GM19452 (cell line): Measurements from ENCODE around the gene EDDM13.
A peak's percentile ranks its signal among the peaks of the same experiment; 100 is the strongest.
"Not testable (repeated sequence)": the region's sequence is repeated elsewhere in the genome, so short reads cannot be mapped to it uniquely, and the experiment has no call there.

ENCODE experiments used
- ATAC-seq: cut with Tn5 transposase; IDR thresholded peaks from one replicate; pipeline ENCODE4 v1.9.1; 2021; ENCODE audit not compliant: unreplicated experiment

The EDDM13 gene

DNA sequence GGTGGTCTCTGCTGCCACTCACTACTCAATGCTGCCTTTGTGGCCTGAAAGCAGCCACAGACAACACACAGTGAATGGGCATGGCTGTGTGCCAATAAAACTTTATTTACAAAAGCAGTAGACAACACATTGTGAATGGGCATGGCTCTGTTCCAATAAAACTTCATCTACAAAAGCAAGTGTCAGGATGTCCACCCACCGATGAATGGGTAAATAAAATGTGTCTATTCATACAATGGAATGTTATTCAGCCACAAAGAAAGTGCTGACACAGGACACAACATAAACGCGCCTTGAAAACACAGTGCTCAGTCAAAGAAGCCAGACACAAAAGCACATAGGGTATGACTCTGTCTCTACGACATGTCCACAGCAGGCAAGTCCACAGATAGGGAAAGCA lies 22.0 kb downstream of the EDDM13 start:
- ATAC-seq: no peak

DNA sequence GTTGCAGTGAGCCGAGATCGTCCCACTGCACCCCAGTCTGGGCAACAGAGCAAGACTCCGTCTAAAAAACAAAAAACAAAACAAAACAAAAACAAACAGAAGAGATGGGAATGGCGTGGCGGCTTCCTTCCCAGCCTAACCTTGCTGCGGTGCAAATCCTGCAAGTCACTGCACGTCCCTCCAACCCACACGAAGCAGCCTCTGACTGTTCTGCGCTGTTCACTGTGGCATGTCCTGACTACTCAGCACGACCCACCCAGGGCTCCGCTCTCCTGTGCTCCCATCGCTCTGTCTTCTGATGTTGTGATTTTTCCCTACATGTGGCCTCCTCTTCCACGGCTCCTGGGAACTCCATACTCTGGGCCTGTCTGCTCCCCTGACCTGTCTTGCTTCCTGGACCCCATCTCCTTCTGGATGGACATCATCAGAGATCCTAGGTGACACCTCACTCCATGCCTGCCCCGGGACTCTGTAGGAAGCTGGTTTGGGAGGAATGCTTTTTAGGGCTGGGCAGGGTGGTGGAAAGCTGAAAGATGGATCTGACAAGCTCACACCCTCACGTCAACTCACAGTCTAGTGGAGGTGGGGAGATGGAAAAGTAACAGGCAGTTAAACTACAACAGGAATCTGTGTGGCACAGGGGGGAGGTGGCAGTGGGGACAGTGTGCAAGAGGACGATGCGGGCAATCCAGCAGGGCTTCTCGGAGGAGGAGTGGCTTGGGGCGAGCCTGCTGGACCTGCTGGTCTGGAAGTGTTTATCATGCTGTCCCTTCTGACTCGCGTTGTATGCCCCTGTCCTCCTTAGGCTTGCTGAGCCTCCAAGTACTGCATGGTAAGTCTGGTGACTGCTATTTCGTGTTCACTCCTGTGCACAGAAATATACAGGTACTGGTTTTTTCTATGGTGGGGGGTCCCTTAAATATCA lies 23.2 kb downstream of the EDDM13 start:
- ATAC-seq: no peak

DNA sequence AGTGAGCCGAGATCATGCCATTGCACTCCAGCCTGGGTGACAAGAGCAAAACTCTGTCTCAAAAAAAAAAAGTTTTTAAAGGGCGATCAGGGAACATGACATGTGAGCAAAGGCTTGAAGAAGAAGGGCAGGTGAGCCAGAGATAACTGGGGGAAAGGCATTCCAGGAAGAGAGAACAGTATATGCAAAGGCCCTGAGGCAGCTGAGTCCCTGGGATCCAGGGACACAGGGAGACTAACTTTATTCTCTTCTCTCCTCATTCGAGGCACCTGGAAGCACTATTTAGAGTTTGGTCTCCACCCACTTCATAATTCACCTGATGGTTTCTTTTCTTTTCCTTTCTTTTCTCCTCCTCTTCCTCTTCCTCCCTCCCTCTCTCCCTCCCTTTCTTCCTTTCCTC lies 24.5 kb downstream of the EDDM13 start:
- no peak for ATAC-seq

DNA sequence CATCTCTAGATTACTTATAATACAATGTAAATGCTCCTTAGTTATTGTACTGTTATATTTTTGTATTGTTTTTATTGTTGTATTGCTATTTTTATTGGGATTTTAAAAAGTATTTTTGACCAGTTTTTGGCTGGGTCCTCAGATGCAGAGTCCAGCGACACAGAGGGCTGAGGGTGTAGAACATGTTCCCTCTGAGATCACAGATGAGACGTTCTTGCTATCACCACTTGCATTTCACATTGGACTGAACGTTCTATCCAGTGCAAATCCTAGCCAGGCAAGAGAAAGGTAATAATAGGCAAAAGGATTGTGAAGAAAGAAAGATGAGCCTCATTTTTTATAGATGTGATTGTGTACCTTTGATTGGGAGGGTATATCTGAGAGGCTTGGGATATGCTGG lies 27.1 kb downstream of the EDDM13 start:
- no peak for ATAC-seq

GRCh38 chr19:56301155-56301554 lies 28.6 kb downstream of the EDDM13 start:
- ATAC-seq: no peak

- no peak for ATAC-seq
These were observed 29.5 kb downstream of the EDDM13 start for GRCh38 chr19:56301886-56302620.

DNA sequence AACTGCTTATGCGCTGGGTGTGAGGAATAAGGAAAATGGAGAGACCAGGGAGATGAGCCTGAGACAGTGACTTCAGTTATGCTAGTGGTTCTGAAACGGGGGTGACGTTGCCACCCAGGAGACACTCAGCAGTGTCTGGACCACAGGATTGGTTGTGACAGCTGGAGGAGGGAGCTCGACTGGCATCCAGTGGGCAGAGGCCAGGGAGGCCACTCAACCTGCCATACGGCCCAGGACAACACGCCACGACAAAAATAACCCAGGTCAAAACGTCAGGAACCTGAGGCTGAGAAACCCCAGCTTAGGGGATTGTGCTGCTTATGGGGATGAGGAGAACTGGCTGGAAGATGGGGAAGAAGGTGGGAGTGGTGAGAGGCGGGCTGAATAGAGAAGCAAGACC lies 31.7 kb downstream of the EDDM13 start:
- no peak for ATAC-seq

- ATAC-seq: no peak
These were observed 33.5 kb downstream of the EDDM13 start for GRCh38 chr19:56306016-56306415.

GRCh38 chr19:56307062-56307461 lies 34.5 kb downstream of the EDDM13 start:
- ATAC-seq: not testable (repeated sequence)

DNA sequence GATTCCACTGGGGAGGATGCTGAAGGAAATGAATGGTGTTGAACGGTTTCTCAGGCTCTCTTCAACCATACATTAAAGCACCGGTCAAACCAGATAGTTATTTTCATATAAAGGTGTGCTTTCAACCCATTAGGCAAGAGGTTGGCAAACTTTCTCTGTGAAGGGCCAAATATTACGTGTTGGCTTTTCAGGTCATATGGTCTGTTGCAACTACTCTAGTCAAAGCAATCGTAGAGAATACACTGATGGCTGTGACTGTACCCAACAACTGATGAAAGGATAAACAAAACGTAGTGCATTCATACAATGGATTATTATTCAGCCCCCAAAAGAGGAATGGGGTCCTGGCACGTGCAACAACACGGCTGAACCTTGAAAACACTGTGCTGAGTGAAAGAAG lies 36.2 kb downstream of the EDDM13 start:
- ATAC-seq: no peak

DNA sequence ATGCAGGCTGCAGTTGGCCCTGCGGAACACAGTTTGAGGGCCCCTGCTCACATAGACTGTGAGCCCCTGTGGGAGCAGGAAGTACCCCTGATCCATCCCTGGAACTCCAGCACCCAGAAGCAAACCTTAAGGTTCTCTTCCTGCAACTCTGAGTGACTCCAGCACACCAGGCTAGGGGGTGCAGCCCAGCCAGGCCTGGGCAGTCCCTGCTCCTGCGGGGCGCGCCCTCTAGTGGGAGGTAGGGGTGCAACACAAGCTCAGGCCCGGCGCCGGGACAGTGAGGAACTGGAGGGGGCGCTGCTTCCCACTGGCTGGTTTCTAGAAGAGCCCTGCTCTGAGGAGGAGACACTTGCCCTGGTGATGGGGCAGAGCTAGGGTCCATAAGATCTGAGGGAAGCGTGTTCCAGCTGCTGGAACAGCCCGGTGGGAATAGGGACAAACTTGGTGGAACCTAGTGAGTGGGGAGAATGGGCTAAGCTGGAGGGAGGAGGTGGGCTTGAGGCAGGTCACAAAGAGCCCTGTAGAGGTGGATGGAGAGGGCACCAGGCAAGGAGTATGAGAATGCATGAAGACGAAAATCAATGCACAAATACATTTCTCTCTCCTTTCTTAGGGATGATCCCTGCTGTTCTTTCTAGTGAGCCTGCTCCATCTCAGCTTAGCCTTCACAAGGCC lies 37.1 kb downstream of the EDDM13 start:
- ATAC-seq: no peak

DNA sequence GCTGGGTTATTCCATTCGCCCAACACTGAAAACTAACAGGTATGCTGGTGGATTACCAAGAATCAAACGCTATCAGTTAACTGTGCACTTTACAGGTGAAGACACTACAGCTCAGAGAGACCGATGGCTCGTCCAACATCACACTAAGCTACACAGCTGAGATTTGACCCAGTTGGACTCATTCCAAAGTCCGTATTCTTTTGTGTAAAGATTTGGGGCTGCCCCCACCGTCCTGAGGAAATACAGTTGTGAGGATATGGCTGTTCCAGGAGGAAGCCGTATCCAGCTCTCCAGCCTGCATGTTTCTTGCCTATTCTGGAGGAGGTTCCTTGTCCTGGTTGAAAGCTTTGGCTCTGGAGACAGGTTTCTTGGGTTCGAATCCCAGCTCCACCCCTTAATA lies 37.9 kb downstream of the EDDM13 start:
- ATAC-seq: no peak

GRCh38 chr19:56312342-56312741 lies 39.8 kb downstream of the EDDM13 start:
- no peak for ATAC-seq

DNA sequence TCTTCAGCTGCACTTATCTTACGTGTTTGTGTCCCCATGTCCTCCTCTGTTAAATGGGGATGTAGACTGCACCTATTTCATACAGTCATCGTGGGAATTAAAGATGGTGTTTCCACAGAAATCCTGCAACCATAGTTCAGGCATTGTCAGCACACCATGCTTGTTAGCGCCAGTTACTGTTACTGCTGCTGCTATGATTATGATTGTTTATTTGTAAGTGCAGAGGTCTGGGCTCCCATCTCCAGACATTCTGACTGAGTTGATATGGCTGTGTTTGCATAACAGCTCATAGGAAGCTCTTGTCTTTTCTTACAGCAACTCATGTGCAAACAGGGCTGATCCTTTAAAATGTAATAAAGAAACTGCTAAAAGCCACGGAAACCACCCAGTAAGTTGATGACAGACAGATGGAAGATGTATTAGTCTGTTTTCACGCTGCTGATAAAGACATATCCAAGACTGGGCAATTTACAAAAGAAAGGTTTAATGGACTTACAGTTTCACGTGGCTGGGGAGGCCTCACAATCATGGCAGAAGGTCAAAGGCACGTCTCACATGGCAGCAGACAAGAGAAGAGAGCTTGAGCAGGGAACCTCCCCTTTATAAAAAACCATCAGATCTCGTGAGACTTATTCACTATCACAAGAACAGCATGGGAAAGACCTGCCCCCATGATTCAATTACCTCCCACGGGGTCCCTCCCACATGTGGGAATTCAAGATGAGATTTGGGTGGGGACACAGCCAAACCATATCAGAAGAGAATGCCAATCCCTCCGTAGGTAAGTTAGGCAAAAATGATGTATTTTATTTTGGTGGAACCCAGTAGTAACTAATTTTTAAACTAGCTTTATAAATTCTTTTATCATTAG lies 40.5 kb downstream of the EDDM13 start:
- no peak for ATAC-seq

DNA sequence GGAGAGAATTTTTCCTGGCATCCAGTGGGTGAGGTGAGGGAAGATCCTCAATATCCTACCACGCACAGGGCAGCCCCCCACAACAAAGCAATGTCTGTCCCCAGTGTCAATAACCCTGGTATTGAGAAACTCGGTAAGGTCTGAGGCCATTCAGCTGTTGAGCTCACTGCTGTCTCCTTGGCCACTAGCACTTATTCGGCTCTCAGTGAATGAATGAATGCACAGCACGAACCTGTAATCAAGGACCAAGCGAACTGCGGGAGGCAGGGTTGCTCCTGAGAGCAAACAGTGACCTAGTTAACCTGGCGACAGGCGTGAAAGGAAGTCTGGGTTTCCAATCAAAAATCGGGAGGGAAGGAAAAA lies 41.5 kb downstream of the EDDM13 start:
- no peak for ATAC-seq

- peak; percentile 80 for ATAC-seq
These were observed 42.0 kb downstream of the EDDM13 start, which contains the start of gene ZSCAN5A for GRCh38 chr19:56314381-56315076. TSS of gene ZSCAN5A (minus strand) at chr19:56314839. CDS start at chr19:56225046, 89,793 bp downstream.

- peak; percentile 78 for ATAC-seq
These were observed 42.7 kb downstream of the EDDM13 start for GRCh38 chr19:56315077-56315828.

DNA sequence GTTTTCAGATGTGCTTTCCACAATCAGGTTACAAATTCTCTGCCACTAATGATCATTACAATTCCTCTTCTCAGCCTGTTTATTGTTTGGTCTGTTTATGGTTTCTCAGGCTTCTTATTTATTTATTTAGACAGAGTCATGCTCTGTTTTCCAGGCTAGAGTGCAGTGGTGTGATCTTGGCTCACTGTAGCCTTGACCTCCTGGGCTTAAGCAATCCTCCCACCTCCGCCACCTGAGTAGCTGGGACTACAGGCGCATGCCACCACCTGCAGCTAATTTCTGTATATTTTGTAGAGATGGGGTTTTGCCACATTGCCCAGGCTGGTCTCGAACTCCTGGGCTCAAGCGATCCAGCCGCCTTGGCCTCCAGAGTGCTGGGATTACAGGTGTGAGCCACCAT lies 44.2 kb downstream of the EDDM13 start:
- no peak for ATAC-seq

- ATAC-seq: no peak
These were observed 45.2 kb downstream of the EDDM13 start for GRCh38 chr19:56317749-56318148.
